AG04450 (cell line): ENCODE measurements around the gene TFEC. TPM values are rescaled to one million over a fixed set of nuclear protein-coding genes. Genes with fewer than 3 reads are reported as not detected.
"Not testable (repeated sequence)": the region's sequence is repeated elsewhere in the genome, so short reads cannot be mapped to it uniquely, and the experiment has no call there.

Source experiments
- CTCF ChIA-PET: fragments of 300-600, 350-600 bp; formaldehyde crosslinking; extraction: SDS; loops from one replicate; lab custom pipeline; 2022; ENCODE audit warnings: antibody characterized with exemption, inconsistent platforms; lab: Charles Lee
- POLR2A ChIA-PET: fragments of 350-600 bp; formaldehyde crosslinking; extraction: SDS; loops from one replicate; lab custom pipeline; 2021; ENCODE audit warnings: antibody characterized with exemption, inconsistent platforms; lab: Yijun Ruan, JAX
- DNase-seq: peaks from one replicate; pipeline ENCODE4 v3.0.0-alpha.2; 2011; ENCODE audit warnings: low read depth, low spot score
- H3K27ac ChIP-seq: one replicate; pipeline ENCODE4 v1.5.1; 2012; ENCODE audit warnings: low read depth, low read length, control low read depth
- H3K27me3 ChIP-seq: one replicate; pipeline ENCODE4 v1.6.0; 2012; ENCODE audit warnings: low read length; ENCODE audit not compliant: control insufficient read depth, insufficient read depth
- H3K4me3 ChIP-seq: 2 replicates; pipeline ENCODE4 v1.5.1; 2011; ENCODE audit warnings: mild to moderate bottlenecking, low read depth, low read length, control low read depth
- H3K9me3 ChIP-seq: 2 replicates; pipeline ENCODE4 v1.5.1; 2012; ENCODE audit warnings: low read length; ENCODE audit not compliant: control insufficient read depth, insufficient read depth
- CTCF ChIP-seq: IDR thresholded peaks from 2 replicates; pipeline ENCODE4 v1.5.1; 2011; ENCODE audit warnings: low read depth, low read length, control low read depth, inconsistent platforms
- polyA plus RNA-seq: library from polyadenylated mRNA; depleted of rRNA; stranded (reverse); fragments of >200 nt; gene quantifications from 2 replicates; pipeline ENCODE4 v1.2.3, GENCODE V29; 2011

Gene TFEC
- polyA plus RNA-seq, 1 experiment = 0.10 TPM

GRCh38 chr7:115937960-115938359, 92.6 kb downstream of the TFEC start:
- Histone ChIP-seq H3K9me3 (no peaks in the 10 kb centered on the region), H3K27me3 (no peaks in the 10 kb centered on the region), H3K27ac (no peak overlapping the region), H3K4me3 (no peak overlapping the region)
- ChIA-PET CTCF (no interaction called here), POLR2A (no interaction called here)
- no peak for TF ChIP-seq CTCF
- no peak for DNase-seq

- Histone ChIP-seq H3K27me3 (no peaks in the 10 kb centered on the region), H3K4me3 (no peak overlapping the region), H3K27ac (no peak overlapping the region), H3K9me3 (no peaks in the 10 kb centered on the region)
- TF ChIP-seq CTCF = no peak
- ChIA-PET POLR2A (no interaction called here), CTCF (no interaction called here)
- DNase-seq = no peak
These were observed 97.1 kb downstream of the TFEC start for GRCh38 chr7:115933471-115933870.

- no peaks in the 10 kb centered on the region for H3K9me3 ChIP-seq
- ChIA-PET CTCF (no interaction called here), POLR2A (no interaction called here)
- H3K27me3 ChIP-seq = no peaks in the 10 kb centered on the region
- no peak for TF ChIP-seq CTCF
- H3K4me3 ChIP-seq = no peak overlapping the region
- H3K27ac ChIP-seq = no peak overlapping the region
- no peak for DNase-seq
These were observed 97.7 kb downstream of the TFEC start for GRCh38 chr7:115932880-115933279.

- CTCF ChIA-PET, H3K9me3 ChIP-seq, H3K27ac ChIP-seq, H3K4me3 ChIP-seq, H3K27me3 ChIP-seq, DNase-seq, POLR2A ChIA-PET: not testable (repeated sequence)
These were observed 100.4 kb downstream of the TFEC start for GRCh38 chr7:115930184-115930583.

- H3K27ac ChIP-seq, CTCF ChIA-PET, H3K9me3 ChIP-seq, POLR2A ChIA-PET, H3K27me3 ChIP-seq, H3K4me3 ChIP-seq, DNase-seq: not testable (repeated sequence)
These were observed 100.8 kb downstream of the TFEC start for GRCh38 chr7:115929736-115930135.

- ChIA-PET POLR2A (no interaction called here), CTCF (no interaction called here)
- no peaks in the 10 kb centered on the region for H3K27me3 ChIP-seq
- DNase-seq = no peak
- H3K4me3 ChIP-seq = no peak overlapping the region
- no peak for TF ChIP-seq CTCF
- no peaks in the 10 kb centered on the region for H3K9me3 ChIP-seq
- H3K27ac ChIP-seq = no peak overlapping the region
These were observed 106.2 kb downstream of the TFEC start for GRCh38 chr7:115924411-115924810.
